ENCODE data around the gene ADA.

Gene ADA

GRCh38 chr20:44691424-44692423 lies 40.2 kb upstream of the ADA start:
- no peaks in the 10 kb centered on the region for H3K9me2 ChIP-seq (replicated peaks; ENCODE audit: low read depth, low read length)
- no peaks in the 10 kb centered on the region for H3K27me3 ChIP-seq (ENCODE audit: insufficient read depth, low read length, poor library complexity, severe bottlenecking)
- no peak overlapping the region for H3K9ac ChIP-seq (ENCODE audit: low read depth, low read length, poor library complexity, severe bottlenecking)
- H4K20me1 ChIP-seq (ENCODE audit: insufficient read depth, low read length, poor library complexity, severe bottlenecking), result no peaks in the 10 kb centered on the region
- no peak overlapping the region for H2AFZ ChIP-seq (ENCODE audit: low read length)
- TF ChIP-seq EZH2phosphoT487 (IDR thresholded peaks at IDR 0.05; ENCODE audit: borderline replicate concordance), result no peak
- no peak for TF ChIP-seq CTCF (conservative IDR thresholded peaks at IDR 0.05; ENCODE audit: low read length)
- H3K4me2 ChIP-seq (ENCODE audit: low read depth, low read length, poor library complexity, severe bottlenecking), result no peak overlapping the region
- H3K4me1 ChIP-seq (ENCODE audit: insufficient read depth, low read length, poor library complexity, severe bottlenecking), result peaks cover 5% of the 10 kb centered on the region
- no peaks in the 10 kb centered on the region for H3K79me2 ChIP-seq (ENCODE audit: insufficient read depth, low read length)
- H3K9me3 ChIP-seq (ENCODE audit: insufficient read depth, low read depth, low read length), result no peaks in the 10 kb centered on the region
- no peaks in the 10 kb centered on the region for H3F3A ChIP-seq (ENCODE audit: low read depth)
- no peak overlapping the region for H3K4me3 ChIP-seq (ENCODE audit: low read length, poor library complexity, severe bottlenecking)
- H3K36me3 ChIP-seq (ENCODE audit: insufficient read depth, low read length), result no peaks in the 10 kb centered on the region

GRCh38 chr20:44690781-44691423 lies 39.4 kb upstream of the ADA start:
- Histone ChIP-seq H3K27me3 (ENCODE audit: insufficient read depth, low read length, poor library complexity, severe bottlenecking) (no peaks in the 10 kb centered on the region), H3K4me2 (ENCODE audit: low read depth, low read length, poor library complexity, severe bottlenecking) (no peak overlapping the region), H3K4me3 (ENCODE audit: low read length, poor library complexity, severe bottlenecking) (no peak overlapping the region), H3K9ac (ENCODE audit: low read depth, low read length, poor library complexity, severe bottlenecking) (no peak overlapping the region), H3K36me3 (ENCODE audit: insufficient read depth, low read length) (no peaks in the 10 kb centered on the region), H2AFZ (ENCODE audit: low read length) (no peak overlapping the region), H3F3A (ENCODE audit: low read depth) (no peaks in the 10 kb centered on the region), H3K4me1 (ENCODE audit: insufficient read depth, low read length, poor library complexity, severe bottlenecking) (peaks cover 2% of the 10 kb centered on the region), H3K9me2 (replicated peaks; ENCODE audit: low read depth, low read length) (no peaks in the 10 kb centered on the region), H4K20me1 (ENCODE audit: insufficient read depth, low read length, poor library complexity, severe bottlenecking) (no peaks in the 10 kb centered on the region), H3K9me3 (ENCODE audit: insufficient read depth, low read depth, low read length) (no peaks in the 10 kb centered on the region), H3K79me2 (ENCODE audit: insufficient read depth, low read length) (no peaks in the 10 kb centered on the region)
- TF ChIP-seq CTCF (conservative IDR thresholded peaks at IDR 0.05; ENCODE audit: low read length), result no peak

- Histone ChIP-seq H3K4me1 (ENCODE audit: insufficient read depth, low read length, poor library complexity, severe bottlenecking) (no peaks in the 10 kb centered on the region), H3K36me3 (ENCODE audit: insufficient read depth, low read length) (no peaks in the 10 kb centered on the region), H3K9ac (ENCODE audit: low read depth, low read length, poor library complexity, severe bottlenecking) (no peak overlapping the region), H3K9me2 (replicated peaks; ENCODE audit: low read depth, low read length) (no peaks in the 10 kb centered on the region), H3K79me2 (ENCODE audit: insufficient read depth, low read length) (no peaks in the 10 kb centered on the region), H3K4me2 (ENCODE audit: low read depth, low read length, poor library complexity, severe bottlenecking) (no peak overlapping the region), H2AFZ (ENCODE audit: low read length) (no peak overlapping the region), H4K20me1 (ENCODE audit: insufficient read depth, low read length, poor library complexity, severe bottlenecking) (no peaks in the 10 kb centered on the region), H3K4me3 (ENCODE audit: low read length, poor library complexity, severe bottlenecking) (no peak overlapping the region), H3K27me3 (ENCODE audit: insufficient read depth, low read length, poor library complexity, severe bottlenecking) (no peaks in the 10 kb centered on the region), H3F3A (ENCODE audit: low read depth) (no peaks in the 10 kb centered on the region), H3K9me3 (ENCODE audit: insufficient read depth, low read depth, low read length) (no peaks in the 10 kb centered on the region)
- no peak for TF ChIP-seq CTCF (conservative IDR thresholded peaks at IDR 0.05; ENCODE audit: low read length)
- TF ChIP-seq EZH2phosphoT487 (IDR thresholded peaks at IDR 0.05; ENCODE audit: borderline replicate concordance), result no peak
These were observed 38.3 kb upstream of the ADA start for GRCh38 chr20:44689809-44690208.
